Smooth muscle cell (in vitro differentiated cells): Measurements from ENCODE around the gene GCG. TPM values are rescaled to one million over a fixed set of nuclear protein-coding genes. Genes with fewer than 3 reads are reported as not detected.

Experiments used
- DNase-seq: peaks from one replicate; lab custom pipeline; 2025; ENCODE audit not compliant: unreplicated experiment; lab: John Stamatoyannopoulos, UW
- H2AFZ ChIP-seq: fragments of 200-600 bp; sonication (generic); 2 replicates; pipeline ENCODE4 v1.6.0; 2016; ENCODE audit warnings: antibody characterized with exemption, low read depth, mild to moderate bottlenecking
- H3F3A ChIP-seq: fragments of 200-600 bp; sonication (generic); 2 replicates; pipeline ENCODE4 v1.6.0; 2017; ENCODE audit warnings: antibody characterized with exemption, low read depth
- H3K27ac ChIP-seq: fragments of 200-600 bp; sonication (generic); 2 replicates; pipeline ENCODE4 v1.5.1; 2016; ENCODE audit warnings: low read depth, mild to moderate bottlenecking
- H3K27me3 ChIP-seq: fragments of 200-600 bp; sonication (generic); 2 replicates; pipeline ENCODE4 v1.6.1; 2016; ENCODE audit warnings: low read depth, mild to moderate bottlenecking
- H3K36me3 ChIP-seq: fragments of 200-600 bp; sonication (generic); 2 replicates; pipeline ENCODE4 v1.5.1; 2016; ENCODE audit warnings: low read depth
- H3K4me1 ChIP-seq: fragments of 200-600 bp; sonication (generic); 2 replicates; pipeline ENCODE4 v1.5.1; 2016; ENCODE audit warnings: low read depth
- H3K4me2 ChIP-seq: fragments of 200-600 bp; sonication (generic); 2 replicates; pipeline ENCODE4 v1.6.0; 2016; ENCODE audit warnings: mild to moderate bottlenecking
- H3K4me3 ChIP-seq: fragments of 200-600 bp; sonication (generic); 2 replicates; pipeline ENCODE4 v1.5.1; 2016; ENCODE audit warnings: mild to moderate bottlenecking
- H3K79me2 ChIP-seq: fragments of 200-600 bp; sonication (generic); 2 replicates; pipeline ENCODE4 v1.6.0; 2016; ENCODE audit warnings: low read depth, mild to moderate bottlenecking
- H3K9ac ChIP-seq: fragments of 200-600 bp; sonication (generic); 2 replicates; pipeline ENCODE4 v1.6.0; 2016; ENCODE audit warnings: low read depth
- H3K9me3 ChIP-seq: fragments of 200-600 bp; sonication (generic); replicated peaks from 2 replicates; pipeline ENCODE4 v1.5.1; 2016; ENCODE audit warnings: low read depth
- H4K20me1 ChIP-seq: fragments of 200-600 bp; sonication (generic); 2 replicates; pipeline ENCODE4 v1.6.0; 2016; ENCODE audit warnings: low read depth
- CTCF ChIP-seq: fragments of 200-600 bp; sonication (generic); IDR thresholded peaks from 2 replicates; pipeline ENCODE4 v1.5.1; 2017; ENCODE audit warnings: borderline replicate concordance, mild to moderate bottlenecking, antibody characterized with exemption; ENCODE audit not compliant: insufficient read depth, poor library complexity, severe bottlenecking
- WGBS: methylation state at CpG from one replicate; pipeline ENCODE4 v1.1.7; 2016; ENCODE audit warnings: low lambda C conversion rate; 5-methylcytosine and 5-hydroxymethylcytosine counted together
- polyA plus RNA-seq: library from polyadenylated mRNA; unstranded; fragments of >200 nt; fragmentation: Nextera tagmentation; extraction: Ambion mirVana; gene quantifications from 2 replicates; pipeline ENCODE4 v1.2.1, GENCODE V29; 2016
- total RNA-seq: library from RNA; depleted of rRNA; stranded (reverse); fragments of >200 nt; gene quantifications from 2 replicates; pipeline ENCODE4 v1.2.3, GENCODE V29; 2014

Gene GCG
- total and polyA plus RNA-seq, 2 experiments from 2014 or later: not detected

GRCh38 chr2:162197069-162197825, 45.2 kb upstream of the GCG start:
- Histone ChIP-seq H2AFZ (no peak overlapping the region), H3K27me3 (no peaks in the 10 kb centered on the region), H3F3A (no peaks in the 10 kb centered on the region), H3K9ac (peak overlapping the region; percentile 32), H3K4me1 (peaks cover 6% of the 10 kb centered on the region), H3K36me3 (no peaks in the 10 kb centered on the region), H4K20me1 (no peaks in the 10 kb centered on the region), H3K4me2 (peak overlapping the region; percentile 72), H3K79me2 (no peaks in the 10 kb centered on the region), H3K27ac (peak overlapping the region; percentile 93), H3K4me3 (no peak overlapping the region), H3K9me3 (no peaks in the 10 kb centered on the region)
- no peak for DNase-seq
- 68% methylated on average over 2 of the region's 2 CpGs for WGBS
- no peak for TF ChIP-seq CTCF

- DNase-seq: no peak
- H2AFZ ChIP-seq: no peak overlapping the region
- H3K9me3 ChIP-seq: no peaks in the 10 kb centered on the region
- TF ChIP-seq CTCF: no peak
- no peak overlapping the region for H3K4me3 ChIP-seq
- WGBS: 40% methylated on average over 7 of the region's 7 CpGs
- H3K9ac ChIP-seq: peak overlapping the region; percentile 32
- peak overlapping the region; percentile 93 for H3K27ac ChIP-seq
- H4K20me1 ChIP-seq: no peaks in the 10 kb centered on the region
- H3F3A ChIP-seq: no peaks in the 10 kb centered on the region
- H3K36me3 ChIP-seq: no peaks in the 10 kb centered on the region
- no peaks in the 10 kb centered on the region for H3K79me2 ChIP-seq
- peaks cover 6% of the 10 kb centered on the region for H3K4me1 ChIP-seq
- H3K27me3 ChIP-seq: no peaks in the 10 kb centered on the region
- H3K4me2 ChIP-seq: peak overlapping the region; percentile 72
These were observed 44.6 kb upstream of the GCG start for GRCh38 chr2:162196638-162197037.

GRCh38 chr2:162188451-162188850, 36.4 kb upstream of the GCG start:
- WGBS: 90% methylated on average over 3 of the region's 3 CpGs
- Histone ChIP-seq H3F3A (no peaks in the 10 kb centered on the region), H3K4me2 (no peak overlapping the region), H3K27ac (no peak overlapping the region), H3K4me3 (no peak overlapping the region), H3K9me3 (no peaks in the 10 kb centered on the region), H3K9ac (no peak overlapping the region), H3K36me3 (peaks cover 6% of the 10 kb centered on the region), H2AFZ (no peak overlapping the region), H3K4me1 (no peaks in the 10 kb centered on the region), H3K27me3 (no peaks in the 10 kb centered on the region), H3K79me2 (no peaks in the 10 kb centered on the region), H4K20me1 (no peaks in the 10 kb centered on the region)
- DNase-seq: no peak
- TF ChIP-seq CTCF: no peak
